T-helper 1 cell treated with Interleukin-12 subunit alpha and Interleukin-12 subunit beta and Interleukin-4 antibody, amounts not matched to agents 30 μg/mL and 1 μg/mL, for 36 hours (primary cell): ENCODE data around the gene ANXA3.
A peak's percentile ranks its signal among the peaks of the same experiment; 100 is the strongest.
"Not testable (repeated sequence)": the region's sequence is repeated elsewhere in the genome, so short reads cannot be mapped to it uniquely, and the experiment has no call there.

Experiments
- H3K27ac Mint-ChIP-seq: one replicate; pipeline ENCODE4 v1.8.0; 2021; ENCODE audit warnings: mild to moderate bottlenecking, mixed read lengths
- H3K27me3 Mint-ChIP-seq: one replicate; pipeline ENCODE4 v1.8.0; 2021; ENCODE audit warnings: low read depth, mixed read lengths
- H3K36me3 Mint-ChIP-seq: one replicate; pipeline ENCODE4 v1.8.0; 2021; ENCODE audit warnings: low read depth, mixed read lengths
- H3K4me1 Mint-ChIP-seq: one replicate; pipeline ENCODE4 v1.8.0; 2021; ENCODE audit warnings: low read depth, mixed read lengths
- H3K4me3 Mint-ChIP-seq: one replicate; pipeline ENCODE4 v1.8.0; 2021; ENCODE audit warnings: mild to moderate bottlenecking, moderate library complexity, mixed read lengths
- H3K9me3 Mint-ChIP-seq: one replicate; pipeline ENCODE4 v1.8.0; 2021; ENCODE audit warnings: mixed read lengths

Gene ANXA3

GRCh38 chr4:78527555-78527954 is 24.0 kb upstream of the ANXA3 start:
- Mint-ChIP-seq H3K4me1 (no peaks in the 10 kb centered on the region), H3K27ac (no peak overlapping the region), H3K27me3 (peaks cover 14% of the 10 kb centered on the region), H3K4me3 (no peak overlapping the region), H3K36me3 (no peaks in the 10 kb centered on the region), H3K9me3 (no peaks in the 10 kb centered on the region)

DNA sequence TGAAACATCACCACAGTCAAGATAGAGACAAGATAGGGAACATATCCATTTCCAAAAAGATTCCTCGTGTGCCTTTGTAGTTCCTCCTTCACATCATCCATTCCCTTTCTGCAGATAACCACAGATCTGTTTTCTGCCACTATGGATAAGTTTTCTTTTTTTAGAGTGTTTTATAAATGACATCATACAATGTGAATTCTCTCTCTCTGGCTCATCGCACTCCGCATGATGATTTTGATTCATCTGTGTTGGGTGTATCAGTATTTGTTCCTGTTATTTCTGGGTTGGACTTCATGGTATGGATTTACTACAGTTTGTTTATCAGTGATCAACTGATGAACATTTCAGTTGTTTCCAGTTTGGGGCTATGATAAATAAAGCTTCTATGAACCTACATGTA is 23.2 kb upstream of the ANXA3 start:
- Mint-ChIP-seq H3K4me3 (no peak overlapping the region), H3K9me3 (no peaks in the 10 kb centered on the region), H3K4me1 (no peaks in the 10 kb centered on the region), H3K27ac (no peak overlapping the region), H3K27me3 (peaks cover 14% of the 10 kb centered on the region), H3K36me3 (no peaks in the 10 kb centered on the region)

DNA sequence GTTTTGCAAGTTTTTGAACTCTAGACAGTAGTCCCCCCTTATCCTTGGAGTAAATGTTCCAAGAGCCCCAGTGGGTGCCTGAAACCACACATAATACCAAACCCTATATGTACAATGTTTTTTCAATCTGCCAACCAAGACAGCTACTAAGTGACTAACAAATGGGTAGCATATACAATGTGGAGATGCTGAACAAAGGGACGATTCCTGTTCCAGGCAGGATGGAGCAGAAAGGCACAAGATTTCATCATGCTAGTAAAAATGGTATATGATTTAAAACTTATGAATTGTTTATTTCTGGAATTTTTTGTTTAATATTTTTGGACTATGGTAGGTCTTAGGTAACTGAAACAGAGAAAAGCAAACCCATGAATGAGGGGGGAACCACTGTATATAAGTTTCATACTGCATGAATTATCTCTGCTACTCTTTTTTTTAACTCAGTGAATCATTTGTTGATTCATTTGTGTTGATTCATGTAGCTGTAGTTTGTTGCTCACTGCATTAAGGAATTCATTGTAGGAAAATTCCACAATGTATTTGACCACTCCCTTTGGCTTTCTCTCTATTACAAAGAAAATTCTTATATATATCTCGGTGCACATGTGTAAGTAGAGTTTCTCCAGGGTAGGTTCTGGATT is 21.9 kb upstream of the ANXA3 start:
- no peaks in the 10 kb centered on the region for H3K9me3 Mint-ChIP-seq

GRCh38 chr4:78532046-78532445 is 19.5 kb upstream of the ANXA3 start:
- Mint-ChIP-seq H3K36me3 (no peaks in the 10 kb centered on the region), H3K4me1 (no peaks in the 10 kb centered on the region), H3K4me3 (no peak overlapping the region), H3K9me3 (no peaks in the 10 kb centered on the region), H3K27me3 (peaks cover 10% of the 10 kb centered on the region), H3K27ac (no peak overlapping the region)

More for the DNA sequence above, 21.9 kb upstream of the ANXA3 start:
- H3K27ac Mint-ChIP-seq, result no peak overlapping the region
- peaks cover 8% of the 10 kb centered on the region for H3K27me3 Mint-ChIP-seq
- H3K4me3 Mint-ChIP-seq, result no peak overlapping the region
- H3K4me1 Mint-ChIP-seq, result no peaks in the 10 kb centered on the region
- H3K36me3 Mint-ChIP-seq, result no peaks in the 10 kb centered on the region

GRCh38 chr4:78533854-78534253 is 17.7 kb upstream of the ANXA3 start:
- Mint-ChIP-seq H3K4me3 (no peak overlapping the region), H3K4me1 (no peaks in the 10 kb centered on the region), H3K9me3 (no peaks in the 10 kb centered on the region), H3K27me3 (peaks cover 10% of the 10 kb centered on the region), H3K27ac (no peak overlapping the region), H3K36me3 (no peaks in the 10 kb centered on the region)

DNA sequence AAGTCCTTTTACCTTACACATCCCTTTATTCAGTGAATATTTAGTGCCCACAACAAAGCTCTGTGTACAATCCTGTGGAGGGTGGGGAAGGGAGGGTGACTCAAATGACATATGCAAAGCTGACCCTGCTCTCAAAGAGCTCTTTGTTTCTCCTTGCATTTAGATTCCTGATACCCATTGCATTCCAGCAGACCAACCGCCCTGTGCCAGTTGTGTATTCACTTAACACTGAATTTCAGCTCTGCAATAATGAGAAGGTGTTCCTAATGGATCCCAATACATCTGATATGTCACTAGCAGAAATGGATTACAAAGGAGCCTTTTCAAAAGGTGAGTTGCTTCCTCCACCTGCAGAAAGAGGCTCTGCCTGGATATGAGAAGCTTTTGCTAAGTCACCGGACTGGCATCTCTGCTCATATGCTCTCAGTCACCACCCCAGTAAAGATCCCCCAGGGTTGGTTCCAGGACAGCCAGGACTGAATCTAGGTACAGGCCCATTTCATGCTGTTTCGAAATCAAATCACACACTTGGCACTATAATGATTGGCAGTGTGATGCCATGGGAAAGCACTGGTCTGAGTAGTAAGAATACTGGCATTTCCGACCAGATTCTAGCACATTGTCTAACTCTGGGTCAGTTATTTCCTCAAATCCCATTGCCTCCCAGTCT is 17.1 kb upstream of the ANXA3 start:
- Mint-ChIP-seq H3K27me3 (peaks cover 10% of the 10 kb centered on the region), H3K36me3 (no peaks in the 10 kb centered on the region)

GRCh38 chr4:78542373-78542772 is 9.2 kb upstream of the ANXA3 start:
- Mint-ChIP-seq H3K36me3 (no peaks in the 10 kb centered on the region), H3K4me3 (no peak overlapping the region), H3K4me1 (no peaks in the 10 kb centered on the region), H3K27ac (no peak overlapping the region), H3K9me3 (no peaks in the 10 kb centered on the region), H3K27me3 (peaks cover 12% of the 10 kb centered on the region)

More for the DNA sequence above, 17.1 kb upstream of the ANXA3 start:
- Mint-ChIP-seq H3K27ac (no peak overlapping the region), H3K4me3 (no peak overlapping the region), H3K4me1 (no peaks in the 10 kb centered on the region), H3K9me3 (no peaks in the 10 kb centered on the region)

DNA sequence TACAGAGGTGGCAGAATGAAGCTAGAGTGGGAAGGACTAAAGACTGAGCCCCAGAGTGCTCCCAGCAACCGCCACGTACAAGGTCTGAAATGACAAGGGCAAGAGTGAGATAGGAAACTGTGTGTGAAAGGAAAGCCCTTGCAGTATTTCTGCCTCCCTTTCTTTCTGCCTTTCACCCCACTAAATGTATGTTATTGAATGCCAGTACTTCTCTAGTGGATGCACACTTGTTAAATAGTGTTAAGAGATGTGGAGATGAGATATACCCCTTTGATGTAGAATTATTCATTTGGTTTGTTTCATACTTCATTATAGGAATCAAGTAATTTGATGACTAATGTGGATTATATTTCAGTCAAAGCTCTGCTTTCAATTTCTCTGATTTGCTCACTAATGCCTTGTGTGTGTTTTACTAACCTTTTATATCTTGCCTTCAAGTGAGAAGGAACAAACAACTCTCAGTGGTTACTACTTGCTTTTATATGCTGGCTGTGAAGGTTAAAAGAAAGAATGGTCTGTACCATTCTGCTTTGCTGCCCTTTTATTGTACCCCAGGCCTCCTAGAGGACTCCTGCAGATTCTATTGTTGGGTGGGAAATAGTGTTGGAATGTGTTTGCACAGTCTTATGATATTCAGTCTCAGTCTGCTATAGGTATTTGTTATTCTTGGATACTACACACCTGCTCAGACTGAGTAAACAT is 8.0 kb upstream of the ANXA3 start:
- Mint-ChIP-seq H3K27ac (no peak overlapping the region), H3K36me3 (no peaks in the 10 kb centered on the region), H3K27me3 (peaks cover 12% of the 10 kb centered on the region), H3K4me3 (no peak overlapping the region), H3K4me1 (no peaks in the 10 kb centered on the region), H3K9me3 (no peaks in the 10 kb centered on the region)

GRCh38 chr4:78544678-78545077 is 6.9 kb upstream of the ANXA3 start:
- peaks cover 13% of the 10 kb centered on the region for H3K27me3 Mint-ChIP-seq
- no peak overlapping the region for H3K27ac Mint-ChIP-seq
- no peak overlapping the region for H3K4me3 Mint-ChIP-seq
- H3K36me3 Mint-ChIP-seq, result no peaks in the 10 kb centered on the region
- no peaks in the 10 kb centered on the region for H3K9me3 Mint-ChIP-seq
- no peaks in the 10 kb centered on the region for H3K4me1 Mint-ChIP-seq

DNA sequence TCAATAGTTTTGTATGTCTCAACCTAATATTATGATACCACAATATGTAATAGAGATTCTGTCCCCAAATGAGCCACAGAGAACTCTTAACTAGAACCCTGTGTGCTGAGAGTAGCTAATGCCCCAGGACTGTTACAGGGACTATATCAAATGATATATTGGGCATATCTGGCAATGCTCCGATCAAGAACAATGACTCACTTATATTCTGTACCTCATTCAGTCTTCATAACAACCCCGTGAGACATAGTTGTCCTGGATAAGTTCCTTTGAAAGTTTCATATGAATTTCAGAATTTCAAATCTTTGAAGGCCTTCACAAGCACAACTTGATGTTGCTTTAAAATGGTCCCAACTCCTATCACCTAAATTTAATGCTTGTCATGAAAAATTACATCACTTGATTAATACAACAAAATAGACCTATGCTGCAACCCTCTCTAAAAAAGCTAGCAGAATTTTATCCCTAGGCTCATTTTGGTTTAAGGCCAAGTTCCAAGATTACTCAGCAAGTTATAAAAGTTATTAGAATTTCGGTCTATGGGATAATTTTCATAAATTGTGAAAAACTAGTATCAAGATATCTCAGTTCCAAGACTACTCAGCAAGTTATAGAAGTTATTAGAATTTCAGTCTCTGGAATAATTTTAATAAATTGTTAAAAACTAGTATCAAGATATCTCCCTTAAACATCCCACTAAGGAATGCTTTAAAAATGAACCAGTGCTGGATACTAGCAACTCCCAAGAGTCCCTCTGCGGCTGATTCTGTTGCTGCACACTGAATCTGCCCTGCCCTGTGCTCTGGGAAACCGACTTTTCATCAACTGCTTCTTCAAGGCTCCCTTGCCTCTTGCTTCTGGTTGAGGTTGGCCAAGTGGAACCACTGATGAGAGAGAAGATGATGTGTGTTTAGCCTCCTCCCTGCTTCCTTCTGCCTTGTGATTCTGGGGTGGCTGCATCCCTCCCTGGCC is 6.0 kb upstream of the ANXA3 start:
- no peaks in the 10 kb centered on the region for H3K4me1 Mint-ChIP-seq
- no peak overlapping the region for H3K4me3 Mint-ChIP-seq
- H3K9me3 Mint-ChIP-seq, result no peaks in the 10 kb centered on the region
- H3K27me3 Mint-ChIP-seq, result peaks cover 22% of the 10 kb centered on the region
- H3K27ac Mint-ChIP-seq, result no peak overlapping the region
- no peaks in the 10 kb centered on the region for H3K36me3 Mint-ChIP-seq

GRCh38 chr4:78547899-78548298 is 3.7 kb upstream of the ANXA3 start:
- not testable (repeated sequence) for H3K36me3 Mint-ChIP-seq, H3K9me3 Mint-ChIP-seq, H3K27ac Mint-ChIP-seq, H3K4me3 Mint-ChIP-seq
- peaks cover 13% of the 10 kb centered on the region for H3K4me1 Mint-ChIP-seq
- H3K27me3 Mint-ChIP-seq, result peaks cover 27% of the 10 kb centered on the region

DNA sequence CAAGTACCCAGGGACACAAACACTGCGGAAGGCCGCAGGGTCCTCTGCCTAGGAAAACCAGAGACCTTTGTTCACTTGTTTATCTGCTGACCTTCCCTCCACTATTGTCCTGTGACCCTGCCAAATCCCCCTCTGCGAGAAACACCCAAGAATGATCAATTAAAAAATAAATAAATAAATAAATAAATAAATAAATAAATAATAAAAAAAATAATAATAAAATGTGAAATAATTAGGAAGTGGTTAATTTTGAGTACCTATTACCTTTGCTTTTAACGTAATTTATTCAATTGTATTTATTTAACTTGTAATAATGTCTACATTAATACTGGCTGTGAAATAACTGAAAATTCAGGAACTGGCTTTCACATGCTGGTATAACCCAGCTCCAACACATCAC is 2.7 kb upstream of the ANXA3 start:
- H3K4me1 Mint-ChIP-seq, result peaks cover 18% of the 10 kb centered on the region
- H3K9me3 Mint-ChIP-seq, H3K36me3 Mint-ChIP-seq, H3K27ac Mint-ChIP-seq, H3K4me3 Mint-ChIP-seq: not testable (repeated sequence)
- H3K27me3 Mint-ChIP-seq, result peaks cover 27% of the 10 kb centered on the region

GRCh38 chr4:78552389-78553042 is 946 bp downstream of the ANXA3 start:
- Mint-ChIP-seq H3K36me3 (peaks cover 35% of the 10 kb centered on the region), H3K9me3 (peaks cover 19% of the 10 kb centered on the region), H3K4me1 (peaks cover 30% of the 10 kb centered on the region), H3K4me3 (peak overlapping the region; percentile 84), H3K27ac (peak overlapping the region; percentile 76), H3K27me3 (peaks cover 19% of the 10 kb centered on the region)

- Mint-ChIP-seq H3K4me3 (peak overlapping the region; percentile 84), H3K27me3 (peaks cover 19% of the 10 kb centered on the region), H3K27ac (no peak overlapping the region)
Observed at GRCh38 chr4:78553043-78553396, 1.4 kb downstream of the ANXA3 start.

More at GRCh38 chr4:78553043-78553396, 1.4 kb downstream of the ANXA3 start:
- peaks cover 19% of the 10 kb centered on the region for H3K9me3 Mint-ChIP-seq
- H3K4me1 Mint-ChIP-seq, result peaks cover 30% of the 10 kb centered on the region
- peaks cover 35% of the 10 kb centered on the region for H3K36me3 Mint-ChIP-seq
